AG04449 (cell line): ENCODE results near the gene GTF2IRD1.
A peak's percentile ranks its signal among the peaks of the same experiment; 100 is the strongest.
"Not testable (repeated sequence)": the region's sequence is repeated elsewhere in the genome, so short reads cannot be mapped to it uniquely, and the experiment has no call there.

Experiments
- CTCF ChIA-PET: fragments of 350-600 bp; formaldehyde crosslinking; extraction: SDS; loops from one replicate; lab custom pipeline; 2021; ENCODE audit warnings: antibody characterized with exemption; lab: Yijun Ruan, JAX
- POLR2A ChIA-PET: fragments of 400-600, 350-600 bp; formaldehyde crosslinking; extraction: SDS; loops from one replicate; lab custom pipeline; 2020; ENCODE audit warnings: antibody characterized with exemption, inconsistent platforms; lab: Yijun Ruan, JAX
- DNase-seq: peaks from one replicate; pipeline ENCODE4 v3.0.0-alpha.2; 2010; ENCODE audit warnings: low read depth, low spot score
- H3K4me3 ChIP-seq: 2 replicates; pipeline ENCODE4 v1.5.1; 2011; ENCODE audit warnings: low read depth, mild to moderate bottlenecking, control low read depth, low read length
- TF ChIP-seq, protein P1 (sequence below): IDR thresholded peaks from one replicate; pipeline ENCODE4 v1.5.1; 2011; ENCODE audit warnings: mild to moderate bottlenecking, moderate library complexity, low read length, control low read depth, inconsistent platforms; ENCODE audit not compliant: insufficient read depth; ENCODE audit errors: missing control alignments

The GTF2IRD1 gene

DNA sequence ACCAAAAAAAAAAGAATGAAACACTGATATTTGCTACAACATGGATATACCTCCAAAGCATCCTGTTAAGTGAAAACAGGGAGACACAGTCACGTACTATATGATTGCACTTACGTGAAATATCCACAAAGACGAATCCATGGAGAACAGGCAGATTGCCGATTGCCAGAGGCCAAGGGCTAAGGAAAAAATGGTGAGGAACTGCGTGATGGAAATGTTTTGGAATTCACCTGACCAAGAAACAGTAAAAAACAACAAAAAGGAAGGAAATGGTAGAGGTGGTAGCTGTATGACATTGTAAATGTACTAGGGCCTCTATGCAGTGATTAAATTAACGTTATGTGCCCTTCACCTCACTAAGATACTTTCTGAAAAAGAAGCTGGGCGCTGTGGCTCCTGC is 44.1 kb upstream of the GTF2IRD1 start:
- ChIA-PET POLR2A (no interaction called here), CTCF (interaction anchor here (2.5 to 5.3 kb wide), 2 partner anchors 8 to 203 kb away, joined by 8 to 36 read pairs; no protein-coding TSS in a partner anchor)
- H3K4me3 ChIP-seq, result no peak overlapping the region
- no peak for DNase-seq
- TF ChIP-seq, protein P1, sequence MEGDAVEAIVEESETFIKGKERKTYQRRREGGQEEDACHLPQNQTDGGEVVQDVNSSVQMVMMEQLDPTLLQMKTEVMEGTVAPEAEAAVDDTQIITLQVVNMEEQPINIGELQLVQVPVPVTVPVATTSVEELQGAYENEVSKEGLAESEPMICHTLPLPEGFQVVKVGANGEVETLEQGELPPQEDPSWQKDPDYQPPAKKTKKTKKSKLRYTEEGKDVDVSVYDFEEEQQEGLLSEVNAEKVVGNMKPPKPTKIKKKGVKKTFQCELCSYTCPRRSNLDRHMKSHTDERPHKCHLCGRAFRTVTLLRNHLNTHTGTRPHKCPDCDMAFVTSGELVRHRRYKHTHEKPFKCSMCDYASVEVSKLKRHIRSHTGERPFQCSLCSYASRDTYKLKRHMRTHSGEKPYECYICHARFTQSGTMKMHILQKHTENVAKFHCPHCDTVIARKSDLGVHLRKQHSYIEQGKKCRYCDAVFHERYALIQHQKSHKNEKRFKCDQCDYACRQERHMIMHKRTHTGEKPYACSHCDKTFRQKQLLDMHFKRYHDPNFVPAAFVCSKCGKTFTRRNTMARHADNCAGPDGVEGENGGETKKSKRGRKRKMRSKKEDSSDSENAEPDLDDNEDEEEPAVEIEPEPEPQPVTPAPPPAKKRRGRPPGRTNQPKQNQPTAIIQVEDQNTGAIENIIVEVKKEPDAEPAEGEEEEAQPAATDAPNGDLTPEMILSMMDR, result no peak

GRCh38 chr7:74410772-74411171 is 42.9 kb upstream of the GTF2IRD1 start:
- POLR2A ChIA-PET, result interaction anchor here (1.1 kb wide), 1 partner anchor 143 kb away, joined by 3 read pairs; no protein-coding TSS in a partner anchor
- TF ChIP-seq, protein P1, result no peak

DNA sequence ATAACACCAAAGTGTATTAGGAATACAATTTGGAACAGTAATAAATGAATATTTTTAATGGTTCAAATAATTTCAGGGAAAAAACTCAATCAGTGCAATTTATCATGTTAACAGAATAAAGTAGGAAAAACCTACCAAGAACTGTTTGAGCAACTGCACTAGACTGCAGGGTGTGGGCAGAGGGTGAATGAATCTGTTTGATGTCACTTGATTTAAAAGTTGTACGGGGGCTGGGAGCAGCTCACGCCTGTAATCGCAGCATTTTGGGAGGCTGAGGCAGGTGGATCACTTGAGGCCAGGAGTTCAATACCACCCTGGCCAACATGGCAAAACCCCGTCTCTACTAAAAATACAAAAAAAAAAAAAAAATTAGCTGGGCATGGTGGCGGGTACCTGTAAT is 42.1 kb upstream of the GTF2IRD1 start:
- DNase-seq, POLR2A ChIA-PET, H3K4me3 ChIP-seq: not testable (repeated sequence)
- CTCF ChIA-PET, result interaction anchor here (1.3 to 5.3 kb wide), 4 partner anchors 10 to 205 kb away, joined by 3 to 36 read pairs (median 22); no protein-coding TSS in a partner anchor

More at GRCh38 chr7:74410772-74411171, 42.9 kb upstream of the GTF2IRD1 start:
- CTCF ChIA-PET, result interaction anchor here (0.8 to 5.3 kb wide), 6 partner anchors 9 to 204 kb away, joined by 3 to 36 read pairs (median 6); no protein-coding TSS in a partner anchor
- no peak for DNase-seq
- no peak overlapping the region for H3K4me3 ChIP-seq

- ChIA-PET POLR2A (no interaction called here), CTCF (interaction anchor here (0.9 to 5.3 kb wide), 5 partner anchors 10 to 155 kb away, joined by 3 to 36 read pairs (median 11); no protein-coding TSS in a partner anchor)
- TF ChIP-seq, protein P1, result no peak
- no peak overlapping the region for H3K4me3 ChIP-seq
- DNase-seq, result no peak
These were observed 41.6 kb upstream of the GTF2IRD1 start for GRCh38 chr7:74412056-74412455.

DNA sequence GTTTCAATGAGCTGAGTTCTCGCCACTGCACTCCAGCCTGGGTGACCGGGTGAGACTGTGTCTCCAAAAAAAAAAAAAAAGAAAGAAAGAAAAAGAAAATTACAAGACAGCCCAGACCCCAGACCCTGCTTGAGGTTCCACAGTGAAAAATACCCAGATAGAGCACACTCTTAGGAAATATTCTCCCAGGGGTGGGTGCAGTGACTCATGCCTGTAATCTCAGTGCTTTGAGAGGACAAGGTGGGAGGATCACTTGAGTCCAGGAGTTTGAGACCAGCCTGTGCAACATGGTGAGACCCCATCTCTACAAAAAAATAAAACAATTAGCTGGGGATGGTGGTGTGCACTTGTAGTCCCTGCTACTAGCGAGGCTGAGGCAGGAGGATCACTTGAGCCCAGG is 41.1 kb upstream of the GTF2IRD1 start:
- ChIA-PET CTCF (interaction anchor here (0.9 to 5.3 kb wide), 10 partner anchors 8 to 207 kb away, joined by 3 to 36 read pairs (median 7); no protein-coding TSS in a partner anchor), POLR2A (no interaction called here)
- no peak for DNase-seq
- TF ChIP-seq, protein P1, result no peak
- no peak overlapping the region for H3K4me3 ChIP-seq

GRCh38 chr7:74414595-74415333 is 38.9 kb upstream of the GTF2IRD1 start:
- DNase-seq, POLR2A ChIA-PET, H3K4me3 ChIP-seq, CTCF ChIA-PET: not testable (repeated sequence)

DNA sequence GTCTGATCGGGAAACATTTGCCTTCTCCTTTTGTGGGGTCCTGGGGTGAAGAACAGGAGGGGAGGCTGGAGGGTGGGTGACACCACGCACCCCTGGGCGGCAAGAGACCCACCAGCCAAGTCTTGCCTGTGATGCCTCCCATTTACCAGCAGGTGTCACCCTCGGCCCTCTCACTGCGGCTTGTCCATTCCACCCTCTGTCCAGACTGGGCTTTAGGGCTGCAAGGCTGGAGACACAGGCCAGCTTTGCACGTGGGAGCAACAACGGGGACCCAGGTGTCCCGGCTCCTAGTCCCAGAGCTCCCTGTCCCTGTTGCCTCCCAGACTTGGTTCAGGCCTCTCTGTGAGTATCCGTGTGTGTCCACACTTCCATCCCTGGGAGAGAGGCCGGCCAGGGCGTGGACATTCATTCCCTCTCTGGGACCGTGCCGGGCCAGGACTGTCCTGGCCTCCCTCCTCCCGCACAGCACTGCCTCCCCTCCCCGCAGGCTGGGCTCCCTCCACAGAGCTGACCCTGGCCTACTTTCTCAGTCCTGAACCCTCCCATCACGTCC is 36.2 kb upstream of the GTF2IRD1 start:
- DNase-seq, result no peak
- POLR2A ChIA-PET, result no interaction called here
- CTCF ChIA-PET, result interaction anchor here (0.5 to 3.6 kb wide), 33 partner anchors 8 to 630 kb away, joined by 3 to 67 read pairs (median 3); no protein-coding TSS in a partner anchor
- H3K4me3 ChIP-seq, result no peak overlapping the region
- TF ChIP-seq, protein P1, result peak; percentile 98
